Activated CD4-positive, alpha-beta memory T cell treated with anti-CD3 and anti-CD28 coated beads, Interleukin-2, amount 10 ng/mL, durations not matched to agents 7 days and 5 days (primary cell): ENCODE results near the gene CMBL. TPM values are rescaled to one million over a fixed set of nuclear protein-coding genes. Genes with fewer than 3 reads are reported as not detected.

ENCODE experiments used
- CTCF ChIA-PET: fragments of 350-600 bp; sonication (Branson Sonifier 250); formaldehyde crosslinking; loops from one replicate; lab custom pipeline; 2021; ENCODE audit warnings: antibody characterized with exemption, inconsistent platforms; lab: Charles Lee
- POLR2A ChIA-PET: fragments of 350-600 bp; sonication (Branson Sonifier 250); formaldehyde crosslinking; loops from one replicate; lab custom pipeline; 2021; ENCODE audit warnings: antibody characterized with exemption; lab: Charles Lee
- DNase-seq: peaks from one replicate; pipeline ENCODE4 v3.0.0-alpha.2; 2020
- H3K27ac Mint-ChIP-seq: one replicate; pipeline ENCODE4 v1.8.0; 2021; ENCODE audit warnings: mild to moderate bottlenecking, mixed read lengths
- H3K27me3 Mint-ChIP-seq: one replicate; pipeline ENCODE4 v1.8.0; 2021; ENCODE audit warnings: mixed read lengths
- H3K36me3 Mint-ChIP-seq: one replicate; pipeline ENCODE4 v1.8.0; 2021; ENCODE audit warnings: low read depth, mixed read lengths
- H3K4me1 Mint-ChIP-seq: one replicate; pipeline ENCODE4 v1.8.0; 2021; ENCODE audit warnings: mixed read lengths
- H3K4me3 Mint-ChIP-seq: one replicate; pipeline ENCODE4 v1.8.0; 2021; ENCODE audit warnings: mild to moderate bottlenecking, mixed read lengths
- H3K9me3 Mint-ChIP-seq: one replicate; pipeline ENCODE4 v1.8.0; 2021; ENCODE audit warnings: mixed read lengths
- total RNA-seq, 2 experiments: library from RNA; stranded (reverse); gene quantifications; one replicate each; pipeline ENCODE4 v1.2.3, GENCODE V29; 2021

Gene CMBL
- total RNA-seq, 2 experiments from 2014 or later, result 1.7 to 2.0 TPM

- no peak for DNase-seq
- POLR2A ChIA-PET, result interaction anchor here (2.0 kb wide), 1 partner anchor 18 kb away, joined by 4 read pairs; the partner anchor contains the start of gene ATPSCKMT
- CTCF ChIA-PET, result no interaction called here
- Mint-ChIP-seq H3K4me3 (no peak overlapping the region), H3K4me1 (peaks cover 5% of the 10 kb centered on the region), H3K9me3 (no peaks in the 10 kb centered on the region), H3K27ac (no peak overlapping the region), H3K36me3 (peaks cover 45% of the 10 kb centered on the region), H3K27me3 (no peaks in the 10 kb centered on the region)
Observed at GRCh38 chr5:10266839-10267238, 40.9 kb downstream of the CMBL start.

- Mint-ChIP-seq H3K4me3 (no peak overlapping the region), H3K27ac (no peak overlapping the region), H3K9me3 (no peaks in the 10 kb centered on the region), H3K4me1 (peaks cover 5% of the 10 kb centered on the region), H3K27me3 (no peaks in the 10 kb centered on the region), H3K36me3 (peaks cover 50% of the 10 kb centered on the region)
- ChIA-PET CTCF (no interaction called here), POLR2A (interaction anchor here (1.4 to 4.2 kb wide), 2 partner anchors 11 to 16 kb away, joined by 4 to 34 read pairs; partner anchors contain the start of genes ATPSCKMT and CCT5)
- DNase-seq, result no peak
Observed at GRCh38 chr5:10266137-10266536, 41.6 kb downstream of the CMBL start.

- DNase-seq, result no peak
- Mint-ChIP-seq H3K27ac (no peak overlapping the region), H3K4me3 (no peak overlapping the region), H3K9me3 (no peaks in the 10 kb centered on the region), H3K27me3 (no peaks in the 10 kb centered on the region), H3K36me3 (peaks cover 56% of the 10 kb centered on the region), H3K4me1 (peaks cover 1% of the 10 kb centered on the region)
- ChIA-PET CTCF (no interaction called here), POLR2A (interaction anchor here (1.1 to 4.2 kb wide), 3 partner anchors 10 to 19 kb away, joined by 4 to 34 read pairs (median 4); partner anchors contain the start of genes ATPSCKMT and CCT5)
Observed at GRCh38 chr5:10265245-10266109, 42.2 kb downstream of the CMBL start.

- DNase-seq, result no peak
- H3K4me3 Mint-ChIP-seq, result no peak overlapping the region
- CTCF ChIA-PET, result no interaction called here
- POLR2A ChIA-PET, result interaction anchor here (0.9 to 4.2 kb wide), 4 partner anchors 9 to 18 kb away, joined by 3 to 34 read pairs (median 4); partner anchors contain the start of genes ATPSCKMT and CCT5
- peaks cover 4% of the 10 kb centered on the region for H3K4me1 Mint-ChIP-seq
- H3K9me3 Mint-ChIP-seq, result no peaks in the 10 kb centered on the region
- H3K27ac Mint-ChIP-seq, result no peak overlapping the region
- no peaks in the 10 kb centered on the region for H3K27me3 Mint-ChIP-seq
- peaks cover 65% of the 10 kb centered on the region for H3K36me3 Mint-ChIP-seq
Observed at GRCh38 chr5:10264604-10265003, 43.1 kb downstream of the CMBL start.

GRCh38 chr5:10262995-10263394, 44.7 kb downstream of the CMBL start:
- CTCF ChIA-PET, result no interaction called here
- H3K4me3 Mint-ChIP-seq, result no peak overlapping the region

GRCh38 chr5:10262121-10262774, 45.5 kb downstream of the CMBL start:
- ChIA-PET POLR2A (interaction anchor here (1.5 to 4.2 kb wide), 2 partner anchors 12 to 91 kb away, joined by 3 to 34 read pairs; partner anchors contain the start of genes ATPSCKMT, CCT5 and MARCHF6), CTCF (no interaction called here)
- DNase-seq, result no peak
- no peak overlapping the region for H3K4me3 Mint-ChIP-seq
- peaks cover 16% of the 10 kb centered on the region for H3K4me1 Mint-ChIP-seq
- H3K36me3 Mint-ChIP-seq, result peaks cover 85% of the 10 kb centered on the region
- H3K27me3 Mint-ChIP-seq, result no peaks in the 10 kb centered on the region
- H3K27ac Mint-ChIP-seq, result no peak overlapping the region
- H3K9me3 Mint-ChIP-seq, result no peaks in the 10 kb centered on the region

More at GRCh38 chr5:10262995-10263394, 44.7 kb downstream of the CMBL start:
- Mint-ChIP-seq H3K4me1 (peaks cover 8% of the 10 kb centered on the region), H3K27me3 (no peaks in the 10 kb centered on the region), H3K27ac (no peak overlapping the region), H3K36me3 (peaks cover 80% of the 10 kb centered on the region), H3K9me3 (no peaks in the 10 kb centered on the region)
- no peak for DNase-seq
- POLR2A ChIA-PET, result interaction anchor here (4.2 kb wide), 1 partner anchor 13 kb away, joined by 34 read pairs; the partner anchor contains the start of genes ATPSCKMT and CCT5

- Mint-ChIP-seq H3K9me3 (no peaks in the 10 kb centered on the region), H3K36me3 (peaks cover 89% of the 10 kb centered on the region), H3K27me3 (no peaks in the 10 kb centered on the region), H3K4me1 (peaks cover 22% of the 10 kb centered on the region), H3K4me3 (no peak overlapping the region), H3K27ac (no peak overlapping the region)
- POLR2A ChIA-PET, result interaction anchor here (1.3 to 1.5 kb wide), 2 partner anchors 10 to 92 kb away, joined by 3 read pairs; partner anchors contain the start of gene MARCHF6
- CTCF ChIA-PET, result no interaction called here
- no peak for DNase-seq
Observed at GRCh38 chr5:10261065-10261464, 46.6 kb downstream of the CMBL start.

- Mint-ChIP-seq H3K27me3 (no peaks in the 10 kb centered on the region), H3K4me3 (no peak overlapping the region), H3K36me3 (peaks cover 89% of the 10 kb centered on the region), H3K27ac (no peak overlapping the region), H3K4me1 (peaks cover 32% of the 10 kb centered on the region), H3K9me3 (no peaks in the 10 kb centered on the region)
- ChIA-PET POLR2A (interaction anchor here (0.9 to 1.3 kb wide), 2 partner anchors 10 to 24 kb away, joined by 3 read pairs; partner anchors contain the start of genes ATPSCKMT and CCT5), CTCF (no interaction called here)
- DNase-seq, result no peak
Observed at GRCh38 chr5:10259899-10260298, 47.8 kb downstream of the CMBL start.

- CTCF ChIA-PET, result no interaction called here
- Mint-ChIP-seq H3K4me1 (peaks cover 52% of the 10 kb centered on the region), H3K36me3 (peaks cover 89% of the 10 kb centered on the region), H3K27ac (no peak overlapping the region), H3K4me3 (no peak overlapping the region), H3K27me3 (no peaks in the 10 kb centered on the region), H3K9me3 (no peaks in the 10 kb centered on the region)
- DNase-seq, result no peak
- POLR2A ChIA-PET, result no interaction called here
Observed at GRCh38 chr5:10257870-10258269, 49.8 kb downstream of the CMBL start.

- Mint-ChIP-seq H3K36me3 (peaks cover 77% of the 10 kb centered on the region), H3K27me3 (no peaks in the 10 kb centered on the region), H3K9me3 (no peaks in the 10 kb centered on the region), H3K4me3 (no peak overlapping the region), H3K27ac (peak overlapping the region; percentile 37), H3K4me1 (peaks cover 65% of the 10 kb centered on the region)
- DNase-seq, result no peak
- ChIA-PET CTCF (no interaction called here), POLR2A (interaction anchor here (0.9 kb wide), 1 partner anchor 11 kb away, joined by 4 read pairs; no protein-coding TSS in a partner anchor)
Observed at GRCh38 chr5:10254686-10255085, 53.0 kb downstream of the CMBL start.

GRCh38 chr5:10253390-10253789, 54.3 kb downstream of the CMBL start:
- Mint-ChIP-seq H3K4me3 (no peak overlapping the region), H3K27me3 (no peaks in the 10 kb centered on the region), H3K4me1 (peaks cover 71% of the 10 kb centered on the region), H3K27ac (no peak overlapping the region), H3K36me3 (peaks cover 68% of the 10 kb centered on the region), H3K9me3 (no peaks in the 10 kb centered on the region)
- DNase-seq, result no peak
- POLR2A ChIA-PET, result interaction anchor here (5.4 kb wide), 1 partner anchor 100 kb away, joined by 55 read pairs; the partner anchor contains the start of gene MARCHF6
- CTCF ChIA-PET, result no interaction called here

GRCh38 chr5:10251405-10251804, 56.3 kb downstream of the CMBL start:
- CTCF ChIA-PET, result interaction anchor here (2.8 kb wide), 1 partner anchor 32 kb away, joined by 9 read pairs; no protein-coding TSS in a partner anchor
- H3K27ac Mint-ChIP-seq, result peak overlapping the region; percentile 60
- H3K9me3 Mint-ChIP-seq, result no peaks in the 10 kb centered on the region
- DNase-seq, result no peak
- POLR2A ChIA-PET, result interaction anchor here (1.0 to 5.4 kb wide), 10 partner anchors 10 to 384 kb away, joined by 3 to 55 read pairs (median 6); partner anchors contain the start of gene MARCHF6
- H3K36me3 Mint-ChIP-seq, result peaks cover 54% of the 10 kb centered on the region
- H3K27me3 Mint-ChIP-seq, result no peaks in the 10 kb centered on the region
- H3K4me3 Mint-ChIP-seq, result peak overlapping the region; percentile 81
- peaks cover 68% of the 10 kb centered on the region for H3K4me1 Mint-ChIP-seq
